Hepatocyte (in vitro differentiated cells): ENCODE results near the gene CDC42EP5. TPM values are rescaled to one million over a fixed set of nuclear protein-coding genes. Genes with fewer than 3 reads are reported as not detected.

Experiments
- DNase-seq: peaks from one replicate; pipeline ENCODE4 v3.0.0-alpha.2; 2016; ENCODE audit warnings: low spot score
- H2AFZ ChIP-seq: fragments of 200-600 bp; sonication (generic); 2 replicates; pipeline ENCODE4 v1.6.0; 2016; ENCODE audit warnings: antibody characterized with exemption, mild to moderate bottlenecking
- H3K27ac ChIP-seq: fragments of 200-600 bp; sonication (generic); 2 replicates; pipeline ENCODE4 v1.5.1; 2016; ENCODE audit warnings: mild to moderate bottlenecking
- H3K27me3 ChIP-seq: fragments of 200-600 bp; sonication (generic); 2 replicates; pipeline ENCODE4 v1.6.1; 2016
- H3K36me3 ChIP-seq: fragments of 200-600 bp; sonication (generic); replicated peaks from 2 replicates; pipeline ENCODE4 v1.5.1; 2016; ENCODE audit warnings: low read depth; ENCODE audit not compliant: insufficient read depth
- H3K4me1 ChIP-seq: fragments of 200-600 bp; sonication (generic); 2 replicates; pipeline ENCODE4 v1.5.1; 2016; ENCODE audit warnings: mild to moderate bottlenecking, moderate library complexity; ENCODE audit not compliant: insufficient read depth
- H3K4me2 ChIP-seq: fragments of 200-600 bp; sonication (generic); 2 replicates; pipeline ENCODE4 v1.6.0; 2016
- H3K4me3 ChIP-seq: fragments of 200-600 bp; sonication (generic); 2 replicates; pipeline ENCODE4 v1.5.1; 2016; ENCODE audit warnings: mild to moderate bottlenecking
- H3K79me2 ChIP-seq: fragments of 200-600 bp; sonication (generic); 2 replicates; pipeline ENCODE4 v1.6.0; 2017; ENCODE audit warnings: mild to moderate bottlenecking
- H3K9me2 ChIP-seq: fragments of 200-600 bp; sonication (generic); replicated peaks from 2 replicates; pipeline ENCODE4 v1.6.0; 2017; ENCODE audit warnings: mild to moderate bottlenecking; ENCODE audit not compliant: insufficient read depth
- H3K9me3 ChIP-seq: fragments of 200-600 bp; sonication (generic); 2 replicates; pipeline ENCODE4 v1.5.1; 2016; ENCODE audit warnings: low read depth, mild to moderate bottlenecking
- H4K20me1 ChIP-seq: fragments of 200-600 bp; sonication (generic); 2 replicates; pipeline ENCODE4 v1.6.0; 2016; ENCODE audit warnings: mild to moderate bottlenecking; ENCODE audit not compliant: insufficient read depth, poor library complexity, severe bottlenecking
- CTCF ChIP-seq: fragments of 200-600 bp; sonication (generic); IDR thresholded peaks from 2 replicates; pipeline ENCODE4 v1.5.1; 2016; ENCODE audit warnings: antibody characterized with exemption, mild to moderate bottlenecking; ENCODE audit not compliant: poor library complexity
- EZH2 ChIP-seq: fragments of 200-600 bp; sonication (generic); IDR thresholded peaks from 2 replicates; pipeline ENCODE4 v1.6.1; 2016; ENCODE audit warnings: antibody characterized with exemption, mild to moderate bottlenecking, borderline replicate concordance
- EZH2phosphoT487 ChIP-seq: fragments of 200-600 bp; sonication (generic); IDR thresholded peaks from one replicate; pipeline ENCODE4 v1.6.1; 2018; ENCODE audit warnings: antibody characterized with exemption, mild to moderate bottlenecking, low read depth, moderate library complexity; ENCODE audit not compliant: unreplicated experiment, severe bottlenecking
- WGBS: methylation state at CpG from one replicate; pipeline ENCODE4 v1.1.6; 2016; ENCODE audit warnings: low lambda C conversion rate; ENCODE audit errors: missing lambda C conversion rate; 5-methylcytosine and 5-hydroxymethylcytosine counted together
- polyA plus RNA-seq: library from polyadenylated mRNA; unstranded; fragments of >200 nt; fragmentation: Nextera tagmentation; extraction: Ambion mirVana; gene quantifications from 2 replicates; pipeline ENCODE4 v1.2.1, GENCODE V29; 2016
- small RNA-seq: library from RNA; depleted of rRNA; stranded (forward); fragments of <200 nt; gene quantifications from one replicate; pipeline ENCODE3, GENCODE V24; 2014
- total RNA-seq: library from RNA; depleted of rRNA; stranded (reverse); fragments of >200 nt; gene quantifications from 2 replicates; pipeline ENCODE4 v1.2.3, GENCODE V29; 2014

CDC42EP5 gene
- total and polyA plus RNA-seq, 2 experiments from 2014 or later, result 46.8 to 71.2 TPM

- H3K4me1 ChIP-seq, result peaks cover 10% of the 10 kb centered on the region
- TF ChIP-seq EZH2phosphoT487, result no peak
- TF ChIP-seq EZH2, result no peak
- no peak for TF ChIP-seq CTCF
- no peaks in the 10 kb centered on the region for H4K20me1 ChIP-seq
- peak overlapping the region; percentile 53 for H3K4me2 ChIP-seq
- no peak for DNase-seq
- no peaks in the 10 kb centered on the region for H3K9me2 ChIP-seq
- no peak overlapping the region for H2AFZ ChIP-seq
- WGBS, result 29% methylated on average over 25 of the region's 28 CpGs
- no peaks in the 10 kb centered on the region for H3K79me2 ChIP-seq
- no peak overlapping the region for H3K4me3 ChIP-seq
- no peak overlapping the region for H3K27ac ChIP-seq
- H3K9me3 ChIP-seq, result no peaks in the 10 kb centered on the region
- peaks cover 29% of the 10 kb centered on the region for H3K27me3 ChIP-seq
- no peaks in the 10 kb centered on the region for H3K36me3 ChIP-seq
These were observed 57.0 kb downstream of the CDC42EP5 start for GRCh38 chr19:54415901-54416673.

- H3K27ac ChIP-seq, result no peak within 1 kb of the TSS
- H3K9me2 ChIP-seq, result no peaks in the 10 kb centered on the region
- DNase-seq, result no peak
- no peak within 1 kb of the TSS for H2AFZ ChIP-seq
- H3K9me3 ChIP-seq, result no peaks in the 10 kb centered on the region
- no peak within 1 kb of the TSS for H3K4me3 ChIP-seq
- no peaks in the 10 kb centered on the region for H4K20me1 ChIP-seq
- peaks cover 29% of the 10 kb centered on the region for H3K27me3 ChIP-seq
- TF ChIP-seq CTCF, result peak; percentile 37
- TF ChIP-seq EZH2phosphoT487, result no peak
- TF ChIP-seq EZH2, result peak; percentile 82
- H3K79me2 ChIP-seq, result no peaks in the 10 kb centered on the region
- 6% methylated on average over 13 of the region's 68 CpGs for WGBS
- no peaks in the 10 kb centered on the region for H3K36me3 ChIP-seq
- peak within 1 kb of the TSS; percentile 53 for H3K4me2 ChIP-seq
- H3K4me1 ChIP-seq, result peaks cover 10% of the 10 kb centered on the region
These were observed 57.7 kb downstream of the CDC42EP5 start, which contains the start of gene TTYH1 for GRCh38 chr19:54415208-54415900. TSS of gene TTYH1 (plus strand) at chr19:54415464. CDS start at chr19:54415553, 89 bp downstream.

Small RNA genes within 50 kb of the gene (small RNA-seq; reads per million reads assigned to genes)
- gene AC245884.3, result not detected

Other genes with a start within 250 kb of the CDC42EP5 start
- 0.28 TPM in 1 of 2 replicates, not detected in the other for gene LILRA6, start 230.5 kb downstream of the CDC42EP5 start, total RNA-seq
- 0.13 and 0.36 TPM in 2 replicates for gene LILRA6, start 230.5 kb downstream of the CDC42EP5 start, polyA plus RNA-seq
- gene LILRB5, start 216.0 kb downstream of the CDC42EP5 start, total RNA-seq, result 0.16 and 0.80 TPM in 2 replicates
- 1.3 and 1.6 TPM in 2 replicates for gene LILRB5, start 216.0 kb downstream of the CDC42EP5 start, polyA plus RNA-seq
- gene LILRB2, start 192.2 kb downstream of the CDC42EP5 start, total RNA-seq, result not detected in 2 replicates
- 0.09 TPM in 1 of 2 replicates, not detected in the other for gene LILRB2, start 192.2 kb downstream of the CDC42EP5 start, polyA plus RNA-seq
- not detected in 2 replicates for gene LILRA5, start 160.1 kb downstream of the CDC42EP5 start, total RNA-seq
- gene LILRA5, start 160.1 kb downstream of the CDC42EP5 start, polyA plus RNA-seq, result not detected in 2 replicates
- gene LILRA4, start 134.1 kb downstream of the CDC42EP5 start, total RNA-seq, result not detected in 2 replicates
- gene LILRA4, start 134.1 kb downstream of the CDC42EP5 start, polyA plus RNA-seq, result not detected in 2 replicates
- 0.20 and 3.9 TPM in 2 replicates for gene LAIR1, start 108.4 kb downstream of the CDC42EP5 start, total RNA-seq
- gene LAIR1, start 108.4 kb downstream of the CDC42EP5 start, polyA plus RNA-seq, result 1.8 and 2.2 TPM in 2 replicates
- 7.0 and 7.1 TPM in 2 replicates for gene TTYH1, start 57.8 kb downstream of the CDC42EP5 start, total RNA-seq
- gene TTYH1, start 57.8 kb downstream of the CDC42EP5 start, polyA plus RNA-seq, result 11.0 and 19.3 TPM in 2 replicates
- gene LENG8, start 24.1 kb downstream of the CDC42EP5 start, total RNA-seq, result 36.6 and 40.9 TPM in 2 replicates
- gene LENG8, start 24.1 kb downstream of the CDC42EP5 start, polyA plus RNA-seq, result 54.0 and 69.7 TPM in 2 replicates
- 3.1 and 7.9 TPM in 2 replicates for gene LENG9, start 9.5 kb downstream of the CDC42EP5 start, total RNA-seq
- 0.59 and 1.00 TPM in 2 replicates for gene LENG9, start 9.5 kb downstream of the CDC42EP5 start, polyA plus RNA-seq
- gene LAIR2, start 29.5 kb upstream of the CDC42EP5 start, total RNA-seq, result not detected in 2 replicates
- gene LAIR2, start 29.5 kb upstream of the CDC42EP5 start, polyA plus RNA-seq, result not detected in 2 replicates
- not detected in 2 replicates for gene LILRA2, start 100.5 kb upstream of the CDC42EP5 start, total RNA-seq
- not detected in 2 replicates for gene LILRA2, start 100.5 kb upstream of the CDC42EP5 start, polyA plus RNA-seq
- gene LILRA1, start 120.3 kb upstream of the CDC42EP5 start, total RNA-seq, result not detected in 2 replicates
- not detected in 2 replicates for gene LILRA1, start 120.3 kb upstream of the CDC42EP5 start, polyA plus RNA-seq
- gene LILRB1, start 157.2 kb upstream of the CDC42EP5 start, total RNA-seq, result not detected in 2 replicates
- gene LILRB1, start 157.2 kb upstream of the CDC42EP5 start, polyA plus RNA-seq, result not detected in 2 replicates
- gene LILRB4, start 189.7 kb upstream of the CDC42EP5 start, total RNA-seq, result not detected in 2 replicates
- not detected in 2 replicates for gene LILRB4, start 189.7 kb upstream of the CDC42EP5 start, polyA plus RNA-seq